ENCODE data around the gene IKZF5. TPM values are rescaled to one million over a fixed set of nuclear protein-coding genes. Genes with fewer than 3 reads are reported as not detected.

IKZF5 gene
- total RNA-seq, 1 experiment from 2014 or later: 17.1 TPM

GRCh38 chr10:123044391-123044790 is 35.8 kb upstream of the IKZF5 start (continued):
- TF ChIP-seq REST (IDR thresholded peaks at IDR 0.05; ENCODE audit: low read depth): no peak
- no peak for TF ChIP-seq POLR2AphosphoS5 (IDR thresholded peaks at IDR 0.05; ENCODE audit: low read depth, low read length)
- no peak for TF ChIP-seq ATF3 (IDR thresholded peaks at IDR 0.05)

GRCh38 chr10:123043409-123043925 is 34.9 kb upstream of the IKZF5 start:
- H3K36me3 ChIP-seq (ENCODE audit: control insufficient read depth in 1 of 2, insufficient read depth in 2 of 2, low read length in 2 of 2): no peaks in the 10 kb centered on the region
- H3K27me3 ChIP-seq (ENCODE audit: insufficient read depth, low read length): no peaks in the 10 kb centered on the region
- BruUV-seq (replicated peaks): no TSS peak
- CTCF ChIA-PET: interaction anchor here (0.6 to 2.6 kb wide), 21 partner anchors 9 to 539 kb away, joined by 3 to 23 read pairs (median 4); partner anchors contain the start of gene BUB3
- intact Hi-C loops (cut with micrococcal nuclease): loop anchor here (1.0 to 2.0 kb wide), 3 partner anchors 89 to 516 kb away; no protein-coding TSS in a partner anchor
- H3K4me3 ChIP-seq (replicated peaks in 1 of 2; ENCODE audit: low read depth in 1 of 2, low read length in 2 of 2): no peak overlapping the region
- no peak overlapping the region for H2AFZ ChIP-seq (ENCODE audit: low read depth, low read length, poor library complexity, severe bottlenecking)
- no peak overlapping the region for H3K4me2 ChIP-seq (ENCODE audit: low read length)
- RAD21 ChIA-PET (ENCODE audit: low non-redundant PET in 1 of 2, low total read pairs in 2 of 2, uncharacterized antibody in 2 of 2, unreplicated experiment in 2 of 2): no interaction called here
- no peaks in the 10 kb centered on the region for H3K9me2 ChIP-seq (ENCODE audit: insufficient read depth)
- no peaks in the 10 kb centered on the region for H4K20me1 ChIP-seq (ENCODE audit: insufficient read depth)
- POLR2A ChIA-PET: no interaction called here
- TF ChIP-seq JUND (IDR thresholded peaks at IDR 0.05) (no peak), EZH2phosphoT487 (IDR thresholded peaks at IDR 0.05; ENCODE audit: borderline replicate concordance) (no peak), ZFX (IDR thresholded peaks at IDR 0.05) (no peak), RAD21 (IDR thresholded peaks at IDR 0.05; ENCODE audit: low read depth) (peak; percentile 96), YY1 (IDR thresholded peaks at IDR 0.05; ENCODE audit: extremely low read depth, insufficient replicate concordance, low read depth, low read length) (peak; percentile 45), EZH2 (IDR thresholded peaks at IDR 0.05) (no peak), CBX3 (IDR thresholded peaks at IDR 0.05; ENCODE audit: low read depth) (peak; percentile 52; the same call in 1 of the 2 replicates), SRF (IDR thresholded peaks at IDR 0.05; ENCODE audit: low read depth) (no peak; the same call in 1 of the 2 replicates), POLR2AphosphoS5 (IDR thresholded peaks at IDR 0.05; ENCODE audit: low read depth, low read length) (no peak), CTCF (IDR thresholded peaks at IDR 0.05 in 2 of 3, conservative IDR thresholded peaks at IDR 0.05 in 1 of 3; ENCODE audit: borderline replicate concordance in 1 of 3, insufficient read depth in 1 of 3, low read depth in 2 of 3, low read length in 2 of 3) (peak; percentile 94 to 98 (median 94))
- H3K9me3 ChIP-seq (ENCODE audit: control insufficient read depth in 1 of 2, insufficient read depth in 1 of 2, low read depth in 1 of 2, low read length in 2 of 2): no peaks in the 10 kb centered on the region
- no peak overlapping the region for H3K9ac ChIP-seq (ENCODE audit: low read length)
- H3K4me1 ChIP-seq (ENCODE audit: control insufficient read depth in 1 of 2, insufficient read depth in 2 of 2, low read length in 2 of 2): no peaks in the 10 kb centered on the region
- H3K79me2 ChIP-seq (ENCODE audit: insufficient read depth, low read length): no peaks in the 10 kb centered on the region
- peak; percentile 99 for ATAC-seq
- peak; percentile 80 for DNase-seq (ENCODE audit: low read depth, low spot score)
- no peak overlapping the region for H3K27ac ChIP-seq (ENCODE audit: low read depth, low read length)

Measured in HCT116 (cell line).